GM06990 (cell line): Measurements from ENCODE around the gene FRY.

ENCODE experiments used
- DNase-seq: peaks from one replicate; pipeline ENCODE4 v3.0.0-alpha.2; 2011; ENCODE audit not compliant: insufficient read length; ENCODE audit errors: extremely low read depth
- H3K27me3 ChIP-seq: replicated peaks from 2 replicates; pipeline ENCODE4 v1.6.0; 2011; ENCODE audit warnings: low read length; ENCODE audit not compliant: control insufficient read depth, insufficient read depth
- H3K36me3 ChIP-seq: 2 replicates; pipeline ENCODE4 v1.5.1; 2011; ENCODE audit warnings: low read length; ENCODE audit not compliant: control insufficient read depth, insufficient read depth
- H3K4me3 ChIP-seq: replicated peaks from 2 replicates; pipeline ENCODE4 v1.5.1; 2011; ENCODE audit warnings: low read depth, mild to moderate bottlenecking, control low read depth, low read length
- CTCF ChIP-seq: IDR thresholded peaks from 2 replicates; pipeline ENCODE4 v1.5.1; 2011; ENCODE audit warnings: low read length, control low read depth, mild to moderate bottlenecking, inconsistent platforms; ENCODE audit not compliant: insufficient read depth, poor library complexity, severe bottlenecking

Gene FRY

DNA sequence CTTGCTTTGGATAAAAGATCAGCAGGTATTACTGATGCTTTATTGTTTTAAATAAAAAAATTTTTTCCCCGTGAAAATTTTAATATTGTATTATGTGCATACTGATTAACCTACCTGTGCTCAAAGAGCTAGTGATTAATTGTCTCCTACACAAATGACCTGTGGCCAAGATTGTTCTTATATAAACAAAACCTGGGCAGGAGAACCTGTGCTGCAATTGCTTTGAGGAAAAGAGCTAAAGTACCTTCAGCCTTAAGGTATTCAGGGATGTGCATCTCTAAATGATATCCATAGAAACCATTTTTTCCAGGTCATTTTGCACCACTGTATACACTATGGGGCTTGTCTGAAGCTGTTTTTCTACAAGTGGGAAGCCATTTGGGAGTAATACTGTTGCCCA lies 1.2 kb downstream of the FRY start:
- H3K36me3 ChIP-seq, result no peaks in the 10 kb centered on the region

GRCh38 chr13:32033744-32034143 lies 2.2 kb downstream of the FRY start:
- no peak for DNase-seq
- Histone ChIP-seq H3K27me3 (no peaks in the 10 kb centered on the region), H3K4me3 (no peak overlapping the region), H3K36me3 (no peaks in the 10 kb centered on the region)
- no peak for TF ChIP-seq CTCF

More for the DNA sequence above, 1.2 kb downstream of the FRY start:
- no peaks in the 10 kb centered on the region for H3K27me3 ChIP-seq
- no peak overlapping the region for H3K4me3 ChIP-seq
- TF ChIP-seq CTCF, result no peak
- DNase-seq, result no peak

DNA sequence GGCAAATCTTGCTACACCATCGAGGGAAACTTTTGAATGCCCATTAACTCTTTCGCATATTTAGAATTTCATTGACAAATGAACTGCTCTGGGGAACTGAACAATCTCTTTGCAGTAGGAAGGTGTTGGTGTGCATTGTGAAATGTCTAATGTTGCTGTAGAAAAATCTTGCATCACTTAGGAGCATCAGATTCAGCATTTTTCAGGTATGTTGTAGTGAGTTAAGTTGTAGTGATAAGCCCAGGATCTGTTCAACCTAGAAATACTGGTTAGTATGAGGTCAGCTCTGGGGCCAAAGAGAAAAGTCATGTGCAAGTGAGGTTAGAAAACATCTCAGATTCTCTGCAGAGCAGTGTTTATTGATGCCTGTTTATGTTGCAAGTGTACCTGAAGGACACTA lies 4.1 kb downstream of the FRY start:
- no peak for TF ChIP-seq CTCF
- Histone ChIP-seq H3K27me3 (no peaks in the 10 kb centered on the region), H3K4me3 (no peak overlapping the region), H3K36me3 (no peaks in the 10 kb centered on the region)
- no peak for DNase-seq

GRCh38 chr13:32036126-32036695 lies 4.6 kb downstream of the FRY start:
- Histone ChIP-seq H3K36me3 (no peaks in the 10 kb centered on the region), H3K27me3 (no peaks in the 10 kb centered on the region), H3K4me3 (no peak overlapping the region; the same call in 1 of the 2 replicates)
- no peak for TF ChIP-seq CTCF
- DNase-seq, result no peak

DNA sequence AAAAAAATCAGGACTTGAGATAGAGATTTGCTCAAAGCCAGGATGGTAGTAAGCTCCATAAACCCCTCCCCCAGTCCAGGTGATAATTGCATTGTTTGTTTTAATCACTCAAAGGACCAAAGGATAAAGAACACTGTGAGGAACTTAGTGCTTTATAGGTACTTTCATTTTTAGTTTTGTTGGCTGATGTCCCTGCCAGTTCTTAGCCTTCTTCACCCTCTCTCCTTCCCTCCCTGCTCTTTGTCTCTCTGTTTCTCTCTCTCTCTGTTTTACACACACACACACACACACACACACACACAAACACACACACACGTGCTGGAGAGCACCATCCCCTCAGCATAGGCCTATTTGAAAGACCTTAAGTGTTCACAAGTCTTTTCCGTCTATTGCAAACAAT lies 5.2 kb downstream of the FRY start:
- Histone ChIP-seq H3K36me3 (no peaks in the 10 kb centered on the region), H3K27me3 (no peaks in the 10 kb centered on the region), H3K4me3 (no peak overlapping the region; the same call in 1 of the 2 replicates)
- no peak for TF ChIP-seq CTCF
- DNase-seq, result no peak

DNA sequence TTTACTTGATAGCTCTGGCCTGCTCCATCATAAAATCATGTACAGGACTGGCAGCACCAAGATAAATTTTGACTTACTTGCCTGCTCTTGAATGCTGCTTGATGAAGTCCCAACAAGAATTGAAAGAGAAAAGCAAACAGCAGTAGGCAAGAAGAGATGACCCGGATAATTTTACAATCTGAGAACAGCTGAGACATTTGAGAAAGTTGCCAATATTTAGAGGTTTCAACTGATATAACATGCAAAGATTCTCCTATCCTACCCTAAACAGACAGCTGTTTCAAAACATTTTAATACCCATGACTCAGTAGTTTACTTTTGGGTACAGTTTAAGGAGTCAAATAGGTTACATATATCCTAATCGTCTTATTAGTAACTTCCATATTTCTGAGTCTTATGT lies 5.9 kb downstream of the FRY start:
- Histone ChIP-seq H3K36me3 (no peaks in the 10 kb centered on the region), H3K4me3 (no peak overlapping the region), H3K27me3 (no peaks in the 10 kb centered on the region)
- no peak for DNase-seq
- TF ChIP-seq CTCF, result no peak
